PC-9 (cell line): ENCODE results near the gene ADAMTSL5.

ENCODE experiments used
- EZH2 ChIP-seq: fragments of 200-600 bp; sonication (generic); IDR thresholded peaks from 2 replicates; pipeline ENCODE4 v1.8.0; 2017; ENCODE audit warnings: antibody characterized with exemption, low read depth
- TF ChIP-seq, protein P1 (sequence below): fragments of 200-600 bp; sonication (generic); conservative IDR thresholded peaks from 2 replicates; pipeline ENCODE4 v1.6.1; 2017; ENCODE audit warnings: mixed run types, antibody characterized with exemption, mild to moderate bottlenecking, moderate library complexity

DNA sequence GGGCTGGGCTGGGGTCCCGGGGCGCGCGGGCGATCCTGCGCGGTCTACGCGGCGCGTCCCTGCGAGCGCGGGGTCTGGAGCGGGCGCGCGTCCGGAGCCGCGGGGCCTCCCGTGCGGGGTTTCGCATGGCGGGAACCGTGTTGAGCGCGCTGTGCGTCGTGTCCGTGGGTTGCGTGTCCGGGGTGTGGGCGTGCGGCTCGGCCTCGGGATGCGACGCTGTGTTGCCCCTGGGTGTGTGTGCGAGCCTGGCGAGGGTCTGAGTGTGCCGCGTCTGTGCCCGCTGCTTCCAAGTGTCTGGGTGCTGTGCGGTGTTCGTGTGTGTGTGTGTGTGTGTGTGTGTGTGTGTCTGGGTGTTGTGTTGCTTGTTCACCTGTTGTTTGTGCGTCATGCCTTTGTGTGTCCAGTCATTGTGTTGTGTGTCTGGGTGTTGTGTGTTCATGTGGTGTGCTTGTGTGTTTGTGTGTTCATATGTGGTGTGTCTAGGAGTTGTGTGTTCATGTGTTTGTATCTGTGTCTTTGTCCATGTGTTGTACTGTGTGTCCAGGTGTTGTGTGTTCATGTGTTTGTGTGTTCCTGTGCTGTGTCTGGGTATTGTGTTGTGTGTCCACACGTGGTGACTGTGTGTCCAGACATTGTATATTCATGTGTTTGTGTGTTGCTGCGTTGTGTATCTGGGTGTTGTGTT lies 11.6 kb upstream of the ADAMTSL5 start:
- TF ChIP-seq, protein P1, sequence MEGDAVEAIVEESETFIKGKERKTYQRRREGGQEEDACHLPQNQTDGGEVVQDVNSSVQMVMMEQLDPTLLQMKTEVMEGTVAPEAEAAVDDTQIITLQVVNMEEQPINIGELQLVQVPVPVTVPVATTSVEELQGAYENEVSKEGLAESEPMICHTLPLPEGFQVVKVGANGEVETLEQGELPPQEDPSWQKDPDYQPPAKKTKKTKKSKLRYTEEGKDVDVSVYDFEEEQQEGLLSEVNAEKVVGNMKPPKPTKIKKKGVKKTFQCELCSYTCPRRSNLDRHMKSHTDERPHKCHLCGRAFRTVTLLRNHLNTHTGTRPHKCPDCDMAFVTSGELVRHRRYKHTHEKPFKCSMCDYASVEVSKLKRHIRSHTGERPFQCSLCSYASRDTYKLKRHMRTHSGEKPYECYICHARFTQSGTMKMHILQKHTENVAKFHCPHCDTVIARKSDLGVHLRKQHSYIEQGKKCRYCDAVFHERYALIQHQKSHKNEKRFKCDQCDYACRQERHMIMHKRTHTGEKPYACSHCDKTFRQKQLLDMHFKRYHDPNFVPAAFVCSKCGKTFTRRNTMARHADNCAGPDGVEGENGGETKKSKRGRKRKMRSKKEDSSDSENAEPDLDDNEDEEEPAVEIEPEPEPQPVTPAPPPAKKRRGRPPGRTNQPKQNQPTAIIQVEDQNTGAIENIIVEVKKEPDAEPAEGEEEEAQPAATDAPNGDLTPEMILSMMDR = no peak
- no peak for TF ChIP-seq EZH2
